Right lobe of liver (tissue), 6 donors: ENCODE measurements around the gene SLC25A14. TPM values are rescaled to one million over a fixed set of nuclear protein-coding genes. Genes with fewer than 3 reads are reported as not detected.

ENCODE experiments used
- ATAC-seq, 4 donors: fragments of 200-7000 bp; cut with Tn5 transposase; one replicate each; pipeline ENCODE4 v1.9.1; 2020; ENCODE audit warnings: mild to moderate bottlenecking in 4 of 4, moderate library complexity in 4 of 4
- DNase-seq, 3 donors: peaks; one replicate each; pipeline ENCODE4 v3.0.0-alpha.2; 2020
- H3K27ac ChIP-seq, 3 donors: fragments of 200-600 bp; one replicate each; pipeline ENCODE4 v1.8.0; 2022
- H3K27me3 ChIP-seq, 2 donors: fragments of 200-600 bp; one replicate each; pipeline ENCODE4 v1.8.0; 2022
- H3K36me3 ChIP-seq, 4 donors: fragments of 200-600 bp; sonication (generic) in 1 of 4; one replicate each; pipeline versions ENCODE4 v1.5.1 to v1.8.0; 2017 to 2022; ENCODE audit warnings: control low read depth in 1 of 4
- H3K4me1 ChIP-seq, 4 donors: fragments of 200-600 bp; sonication (generic) in 1 of 4; one replicate each; pipeline versions ENCODE4 v1.5.1 to v1.8.0; 2017 to 2022; ENCODE audit warnings: control low read depth in 1 of 4
- H3K4me3 ChIP-seq, 3 donors: fragments of 200-600 bp; one replicate each; pipeline ENCODE4 v1.8.0; 2022
- H3K9me3 ChIP-seq, 4 donors: fragments of 200-600 bp; sonication (generic) in 1 of 4; one replicate each; pipeline versions ENCODE4 v1.5.1 to v1.8.0; 2017 to 2022; ENCODE audit warnings: control low read depth in 1 of 4
- CTCF ChIP-seq, 4 donors: fragments of 200-600 bp in 3 of 4; fragments of 450-650 bp in 1 of 4; IDR thresholded peaks; one replicate each; pipeline versions ENCODE4 v1.5.1 to v1.8.0; 2016 to 2022; ENCODE audit warnings: antibody characterized with exemption in 4 of 4, mild to moderate bottlenecking in 2 of 4
- POLR2A ChIP-seq: fragments of 450-650 bp; IDR thresholded peaks from one replicate; pipeline ENCODE4 v1.6.1; 2017; ENCODE audit warnings: antibody characterized with exemption, mild to moderate bottlenecking
- WGBS: methylation state at CpG from one replicate; pipeline ENCODE4 v1.1.6; 2018; ENCODE audit warnings: low coverage, low lambda C conversion rate; ENCODE audit not compliant: insufficient coverage; ENCODE audit errors: missing lambda C conversion rate; 5-methylcytosine and 5-hydroxymethylcytosine counted together
- intact Hi-C, 2 donors: fragments of 100-400 bp; cut with DNase I; formaldehyde crosslinking; loops; one replicate each; pipeline versions ENCODE4 v1.11.2 to v1.14.1; 2022
- small RNA-seq, 2 experiments: library from RNA; depleted of rRNA; stranded (forward); fragments of <200 nt; gene quantifications; one replicate each; pipeline ENCODE3, GENCODE V24; 2016
- total RNA-seq, 6 experiments: library from RNA; depleted of rRNA in 2 of 6; stranded (reverse); fragments of >200 nt in 2 of 6; fragmentation: NEBNext Ultra II Directional in 3 of 6; extraction: Animal tissue kit (Norgen Biotek cat#: 25700) in 3 of 6; gene quantifications; one replicate each; pipeline versions ENCODE4 v1.1.0 to v1.2.4, GENCODE V29; 2016 to 2023
- donor health status: DM: no; HTN: yes; CAD: no.
- donor health status: DM: no; HTN: no; CAD: no.
- donor health status: DM: no; HTN: no; CAD: no.
- donor health status: DM: no; HTN: yes; CAD: no.
- donor health status: DM: no; HTN: yes; CAD: no.

SLC25A14 gene
- total RNA-seq, 6 experiments from 2014 or later, result 3.1 to 9.9 (median 3.7) TPM

GRCh38 chrX:130416785-130417184 lies 77.1 kb downstream of the SLC25A14 start:
- no peaks in the 10 kb centered on the region for H3K9me3 ChIP-seq
- H3K36me3 ChIP-seq, result no peaks in the 10 kb centered on the region
- ATAC-seq (no peak), DNase-seq (no peak)
- TF ChIP-seq POLR2A, result no peak
- WGBS, result 83% methylated on average over 1 of the region's 4 CpGs
- H3K4me3 ChIP-seq, result no peak overlapping the region
- H3K27ac ChIP-seq, result no peak overlapping the region
- intact Hi-C loops, result no loop called here
- H3K4me1 ChIP-seq, result no peaks in the 10 kb centered on the region
- H3K27me3 ChIP-seq, result no peaks in the 10 kb centered on the region

DNA sequence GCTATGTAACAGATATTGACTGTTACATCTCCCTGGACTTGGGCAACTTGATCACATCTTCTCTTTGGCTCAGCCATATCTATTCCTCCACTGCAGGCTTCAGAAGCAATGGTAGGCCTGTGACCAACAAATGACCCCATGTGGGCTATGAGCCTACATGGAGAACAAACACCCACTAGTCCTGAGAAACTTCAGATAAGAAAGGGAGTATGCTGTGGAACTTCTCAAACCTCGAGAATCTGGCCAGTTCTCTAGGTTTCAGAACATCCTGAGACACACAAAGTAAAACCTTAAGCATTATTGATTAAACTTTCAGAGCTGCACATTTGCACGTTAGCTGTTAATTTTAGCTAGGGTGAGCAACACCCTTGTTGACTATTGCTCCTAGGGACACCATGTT lies 78.3 kb downstream of the SLC25A14 start:
- no peaks in the 10 kb centered on the region for H3K36me3 ChIP-seq
- no peak for ATAC-seq
- intact Hi-C loops, result no loop called here
- H3K4me3 ChIP-seq, result no peak overlapping the region
- H3K9me3 ChIP-seq, result no peaks in the 10 kb centered on the region
- WGBS, result 42% methylated on average over 2 of the region's 2 CpGs
- H3K27me3 ChIP-seq, result no peaks in the 10 kb centered on the region
- TF ChIP-seq POLR2A, result no peak
- no peak for TF ChIP-seq CTCF (IDR thresholded peaks at IDR 0.05)
- DNase-seq, result no peak
- no peak overlapping the region for H3K27ac ChIP-seq
- H3K4me1 ChIP-seq, result no peaks in the 10 kb centered on the region

GRCh38 chrX:130418740-130419139 lies 79.0 kb downstream of the SLC25A14 start:
- DNase-seq (no peak), ATAC-seq (no peak)
- no peaks in the 10 kb centered on the region for H3K27me3 ChIP-seq
- TF ChIP-seq POLR2A (no peak), CTCF (IDR thresholded peaks at IDR 0.05) (no peak)
- H3K4me1 ChIP-seq, result no peaks in the 10 kb centered on the region
- intact Hi-C loops, result no loop called here
- H3K36me3 ChIP-seq, result no peaks in the 10 kb centered on the region
- 78% methylated on average over 4 of the region's 4 CpGs for WGBS
- no peak overlapping the region for H3K27ac ChIP-seq
- H3K9me3 ChIP-seq, result no peaks in the 10 kb centered on the region
- H3K4me3 ChIP-seq, result no peak overlapping the region

GRCh38 chrX:130419263-130419662 lies 79.5 kb downstream of the SLC25A14 start:
- Histone ChIP-seq H3K4me3 (no peak overlapping the region), H3K36me3 (no peaks in the 10 kb centered on the region), H3K9me3 (no peaks in the 10 kb centered on the region), H3K27ac (no peak overlapping the region), H3K27me3 (no peaks in the 10 kb centered on the region), H3K4me1 (no peaks in the 10 kb centered on the region)
- ATAC-seq (no peak), DNase-seq (no peak)
- WGBS, result 57% methylated on average over 2 of the region's 2 CpGs
- intact Hi-C loops, result no loop called here
- TF ChIP-seq CTCF (IDR thresholded peaks at IDR 0.05), result no peak
- no peak for TF ChIP-seq POLR2A

Small RNA genes within 50 kb of the gene (small RNA-seq; reads per million reads assigned to genes)
- 0 reads per million in 2 experiments for gene AL035423.1
- 0 reads per million in 2 experiments for gene RNU6-1130P

Other genes starting within 250 kb of the SLC25A14 start
- 1 to 10 TPM in 5 of 6 experiments, under 1 TPM in 1; 0.80 to 2.8 (median 1.6) TPM for gene ELF4, start 229.4 kb upstream of the SLC25A14 start, total RNA-seq
- 10 to 100 TPM; 63.4 to 90.0 (median 76.7) TPM for gene AIFM1, start 174.1 kb upstream of the SLC25A14 start, total RNA-seq
- gene RAB33A, start 168.0 kb upstream of the SLC25A14 start, total RNA-seq, result under 1 TPM in 5 of 6 experiments, not detected in 1; 0.20 to 0.81 (median 0.55) TPM
- 1 to 10 TPM in 5 of 6 experiments, under 1 TPM in 1; 0.88 to 2.0 (median 1.3) TPM for gene ZNF280C, start 71.0 kb upstream of the SLC25A14 start, total RNA-seq
- gene GPR119, start 45.8 kb downstream of the SLC25A14 start, total RNA-seq, result not detected
- 1 to 10 TPM; 4.7 to 8.9 (median 6.4) TPM for gene RBMX2, start 62.1 kb downstream of the SLC25A14 start, total RNA-seq